C4-2B (cell line): Measurements from ENCODE around the gene APBB3.
"Not testable (repeated sequence)": the region's sequence is repeated elsewhere in the genome, so short reads cannot be mapped to it uniquely, and the experiment has no call there.

Experiments used
- CTCF ChIP-seq: fragments of 450-650 bp; conservative IDR thresholded peaks from 2 replicates; pipeline ENCODE4 v1.5.1; 2017; ENCODE audit warnings: mild to moderate bottlenecking
- ZFX ChIP-seq: fragments of 450-650 bp; IDR thresholded peaks from 2 replicates; pipeline ENCODE4 v1.6.1; 2017

GRCh38 chr5:140603446-140603698 lies 39.0 kb upstream of the APBB3 start:
- not testable (repeated sequence) for TF ChIP-seq ZFX, CTCF
